HG03378 (cell line): ENCODE measurements around the gene SNN.

ENCODE experiments used
- ATAC-seq: cut with Tn5 transposase; IDR thresholded peaks from one replicate; pipeline ENCODE4 v1.9.1; 2021; ENCODE audit warnings: mild to moderate bottlenecking, moderate library complexity; ENCODE audit not compliant: unreplicated experiment

SNN gene

DNA sequence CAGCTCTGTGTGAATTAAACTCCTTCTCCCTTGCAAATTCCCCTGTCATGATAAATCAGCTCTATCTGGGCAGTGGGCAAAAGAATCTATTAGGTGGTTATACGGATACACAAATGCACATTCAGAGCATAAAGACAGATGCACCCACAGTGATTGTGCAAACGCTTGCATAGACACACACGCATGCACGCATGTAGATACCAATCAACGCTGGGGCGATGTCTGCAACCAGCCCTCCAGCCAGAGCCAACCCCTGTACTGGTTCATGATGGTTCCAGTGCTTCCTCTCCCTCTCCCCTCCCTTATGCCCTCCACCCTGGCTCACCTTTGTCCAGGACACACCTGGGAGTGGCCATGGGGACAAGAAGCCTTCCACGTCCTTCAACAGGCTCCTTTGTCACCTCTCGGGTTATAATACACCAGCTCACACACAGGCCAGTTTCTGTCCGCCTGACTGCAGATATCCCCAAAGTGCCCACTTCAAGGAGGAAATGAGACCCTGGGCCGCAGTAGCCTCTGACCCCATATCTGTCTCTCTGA, 33.1 kb upstream of the SNN start:
- no peak for ATAC-seq

DNA sequence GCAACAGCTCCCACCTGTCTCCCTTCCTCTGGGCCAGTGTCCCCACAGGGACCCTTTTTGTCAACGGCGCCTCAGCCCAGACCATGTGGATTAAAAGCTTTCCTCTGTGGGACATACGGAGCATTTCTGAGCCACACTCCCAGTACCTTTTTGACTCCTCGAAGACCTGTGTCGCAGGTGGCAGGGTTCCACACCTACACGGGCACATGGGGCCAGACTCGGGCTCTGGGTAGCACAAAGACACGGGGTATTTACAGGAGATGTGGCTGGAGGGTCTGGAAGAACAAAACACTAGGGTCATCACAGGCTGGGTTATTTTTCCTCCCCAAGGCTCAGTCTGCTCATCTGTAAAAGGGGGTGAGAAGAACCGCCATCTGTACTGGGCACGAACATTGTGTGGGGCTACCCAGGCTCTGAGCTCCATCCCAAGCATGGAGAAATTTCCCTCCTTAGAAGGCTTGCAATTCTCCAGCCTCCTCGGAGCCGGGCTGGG, 32.5 kb upstream of the SNN start:
- no peak for ATAC-seq

DNA sequence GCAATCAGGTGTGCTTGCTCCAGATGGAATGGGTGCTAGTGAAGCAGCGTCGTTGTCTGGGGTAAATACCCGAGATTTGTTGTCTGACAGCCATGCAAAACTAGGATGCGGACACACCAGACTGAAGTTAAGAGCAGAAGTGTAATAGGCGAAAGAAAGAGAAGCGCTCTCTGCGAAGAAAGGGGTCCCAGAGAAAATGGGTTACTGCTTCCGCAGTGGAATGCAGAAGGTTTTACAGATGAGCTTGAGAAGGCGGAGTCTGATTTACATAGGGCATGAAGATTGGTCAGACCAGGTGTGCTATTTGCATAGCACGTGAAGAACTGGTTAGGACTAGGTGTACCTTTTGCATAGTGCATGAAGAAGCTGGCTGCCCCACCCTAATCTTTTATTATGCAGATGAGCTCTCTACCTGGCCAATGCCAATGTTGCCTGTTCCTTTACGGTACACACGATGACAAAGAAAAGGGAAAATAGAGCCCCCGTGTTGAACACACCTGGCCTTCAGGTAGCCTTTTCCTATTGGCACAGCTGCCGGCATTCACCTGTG, 32.0 kb upstream of the SNN start:
- ATAC-seq, result no peak

DNA sequence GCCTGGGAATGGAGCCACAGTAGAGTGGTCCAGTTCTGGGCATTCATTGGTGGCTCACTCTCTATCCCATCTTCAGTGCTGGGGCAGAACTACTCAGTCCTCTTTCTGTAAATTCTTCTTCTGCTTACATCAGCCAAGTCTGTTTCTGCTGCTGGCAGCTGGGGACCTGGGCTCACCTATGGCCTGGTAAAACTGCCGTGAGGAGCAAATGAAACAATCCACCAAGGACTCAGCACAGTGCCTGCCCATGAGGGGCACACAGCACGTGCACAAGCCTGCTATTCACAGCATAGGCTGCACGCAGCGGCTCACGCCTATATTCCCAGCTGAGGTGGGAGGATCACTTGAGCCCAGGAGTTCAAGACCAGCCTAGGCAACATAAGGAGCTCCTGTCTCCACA, 30.9 kb upstream of the SNN start:
- no peak for ATAC-seq

DNA sequence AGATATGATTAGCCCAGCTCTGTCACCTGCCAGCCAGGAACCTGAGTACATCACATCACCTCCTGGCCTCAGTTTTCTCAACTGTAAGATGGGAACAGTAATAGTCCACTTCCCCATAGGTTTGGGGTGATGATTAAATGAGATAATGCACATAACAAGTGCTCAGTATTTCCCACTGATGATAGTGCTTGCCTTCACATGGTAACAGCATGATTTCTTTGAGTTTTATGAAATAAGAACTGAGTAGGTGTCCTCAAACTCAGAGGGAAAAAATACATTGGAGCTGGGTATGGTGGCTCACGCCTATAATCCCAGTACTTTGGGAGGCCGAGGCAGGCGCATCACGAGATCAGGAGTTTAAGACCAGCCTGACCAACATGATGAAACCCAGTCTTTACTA, 30.1 kb upstream of the SNN start:
- no peak for ATAC-seq

DNA sequence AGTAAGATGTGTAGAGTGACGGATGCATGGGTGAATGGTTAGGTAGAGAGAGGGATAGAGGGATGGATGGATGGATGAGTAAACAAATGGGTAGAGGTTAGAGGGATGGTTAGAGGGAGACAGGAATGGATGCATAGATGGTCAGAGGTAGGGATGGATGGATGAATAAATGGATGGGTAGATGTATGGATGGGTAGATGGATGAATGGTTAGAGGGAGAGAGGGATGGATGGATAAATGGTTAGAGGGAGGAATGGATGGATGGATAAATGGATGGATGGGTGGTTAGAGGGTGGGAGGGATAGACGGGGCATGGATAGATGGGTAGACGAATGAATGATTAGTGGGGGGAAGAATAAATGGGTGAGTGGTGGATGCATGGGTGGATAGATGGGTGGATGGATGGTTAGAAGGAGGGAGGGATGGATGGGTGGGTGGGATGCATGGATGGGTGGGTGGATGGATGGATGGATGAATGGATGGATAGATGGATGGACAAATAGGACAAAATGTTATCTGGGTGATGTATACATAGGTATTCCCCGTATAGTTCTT, 29.2 kb upstream of the SNN start:
- no peak for ATAC-seq

DNA sequence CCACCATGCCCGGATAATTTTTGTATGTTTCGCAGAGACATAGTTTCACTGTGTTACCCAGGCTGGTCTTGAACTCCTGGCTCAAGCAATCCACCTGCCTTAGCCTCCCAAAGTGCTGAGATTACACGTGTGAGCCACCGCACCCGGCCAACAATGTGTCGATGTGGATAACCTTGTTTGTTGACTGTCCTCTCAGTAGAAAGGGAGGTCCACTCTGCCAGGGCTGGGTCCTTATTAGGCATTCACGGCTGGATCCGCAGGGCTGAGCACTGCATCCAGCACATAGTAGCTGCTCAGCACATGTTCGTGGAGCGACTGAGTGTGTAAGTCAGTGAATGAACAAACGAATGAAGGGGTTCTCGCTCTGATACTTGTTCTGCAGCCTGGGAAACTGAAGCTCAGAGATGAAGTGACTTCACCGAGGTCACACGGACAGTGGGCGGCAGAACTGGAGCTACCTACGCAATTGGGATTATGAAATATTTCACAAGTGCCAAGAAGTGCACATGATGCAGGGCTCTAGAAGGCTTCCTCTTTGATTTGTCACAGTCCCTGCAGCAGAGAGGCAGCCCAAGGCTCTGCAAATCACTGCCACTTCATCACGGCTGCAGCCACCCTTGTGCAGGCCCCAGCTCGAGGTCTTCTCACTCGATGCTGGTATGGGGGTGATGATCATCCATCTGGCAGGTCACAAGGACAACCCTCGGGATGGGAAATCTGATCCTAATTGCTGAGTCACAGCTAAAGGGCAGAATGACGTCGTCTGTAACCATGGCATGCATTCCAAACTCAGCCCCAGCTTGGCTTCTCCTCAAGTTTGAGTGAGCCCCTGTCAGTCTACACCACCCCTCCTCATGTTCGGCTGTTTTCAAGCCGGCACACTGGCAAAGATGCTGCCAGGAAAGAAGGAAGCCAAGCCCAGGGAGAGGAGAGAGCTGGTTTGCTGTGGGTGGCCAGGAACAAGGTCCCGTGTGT, 28.0 kb upstream of the SNN start:
- ATAC-seq, result no peak

DNA sequence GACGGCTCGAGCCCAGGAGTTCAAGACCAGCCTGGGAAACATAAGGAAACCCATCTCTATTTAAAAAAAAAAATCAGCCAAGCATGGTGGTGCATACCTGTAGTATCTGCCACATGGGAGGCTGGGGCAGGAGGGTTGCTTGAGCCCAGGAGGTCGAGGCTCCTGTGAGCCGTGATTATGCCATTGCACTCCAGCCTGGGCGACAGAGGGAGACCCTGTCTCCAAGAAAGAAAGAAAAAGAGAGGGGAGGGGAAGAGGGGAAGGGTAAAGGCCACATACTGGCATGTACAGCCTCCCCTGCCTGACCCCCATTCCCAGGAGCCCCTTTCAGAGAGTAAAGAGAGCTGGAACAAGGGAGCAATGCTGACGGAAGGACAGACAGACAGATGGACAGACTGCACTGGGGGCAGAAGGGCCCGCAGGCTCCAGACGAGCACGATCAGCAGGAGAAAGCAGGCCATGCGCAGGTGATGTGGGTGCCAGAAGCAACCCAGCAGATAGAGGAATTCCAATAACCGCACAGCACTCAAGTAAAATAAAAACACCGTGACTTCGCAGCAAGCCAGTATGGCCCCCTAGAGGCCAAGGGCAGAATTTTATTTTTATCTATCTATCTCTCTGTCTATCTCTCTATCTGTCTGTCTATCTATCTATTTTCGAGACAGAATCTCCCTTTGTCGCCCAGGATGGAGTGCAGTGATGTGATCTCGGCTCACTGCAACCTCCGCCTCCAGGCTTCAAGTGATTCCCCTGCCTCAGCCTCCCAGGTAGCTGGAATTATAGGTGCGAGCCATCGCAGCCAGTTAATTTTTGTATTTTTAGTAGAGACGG, 27.1 kb upstream of the SNN start:
- no peak for ATAC-seq

DNA sequence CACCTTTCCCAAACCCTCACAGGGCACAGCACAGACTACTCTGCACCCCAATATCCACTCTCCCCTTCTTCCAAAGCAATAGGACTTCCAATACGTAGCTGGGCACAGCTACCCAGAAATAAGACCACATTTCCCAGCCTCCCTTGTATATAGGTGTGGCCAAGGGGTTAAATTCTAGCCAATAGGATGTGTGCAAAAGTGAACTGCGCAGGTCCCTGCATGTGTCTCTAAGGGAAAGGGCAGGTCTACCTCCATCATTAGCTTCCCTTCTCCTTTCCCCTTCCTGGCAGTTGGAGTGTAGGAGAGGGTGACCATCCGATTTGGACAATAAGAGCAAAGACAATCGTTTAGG, 25.5 kb upstream of the SNN start:
- ATAC-seq, result no peak

DNA sequence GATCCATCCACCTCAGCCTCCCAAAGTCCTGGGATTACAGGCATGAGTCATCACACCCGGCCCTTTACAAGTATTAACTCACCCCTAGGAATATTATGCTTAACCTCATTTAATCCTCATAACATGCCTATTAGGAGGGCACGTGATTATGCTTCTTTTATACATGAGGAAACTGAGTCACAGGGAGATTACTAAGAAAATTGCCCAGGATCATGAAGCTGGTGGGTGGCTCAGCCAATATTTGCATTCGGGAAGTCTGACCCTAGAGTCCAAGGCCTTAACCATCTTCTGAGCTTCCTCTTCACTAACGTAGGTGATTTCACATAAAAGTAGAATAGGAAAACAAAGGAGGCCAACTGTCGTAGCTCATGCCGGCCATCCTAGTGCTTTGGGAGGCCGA, 19.0 kb upstream of the SNN start:
- ATAC-seq, result no peak

DNA sequence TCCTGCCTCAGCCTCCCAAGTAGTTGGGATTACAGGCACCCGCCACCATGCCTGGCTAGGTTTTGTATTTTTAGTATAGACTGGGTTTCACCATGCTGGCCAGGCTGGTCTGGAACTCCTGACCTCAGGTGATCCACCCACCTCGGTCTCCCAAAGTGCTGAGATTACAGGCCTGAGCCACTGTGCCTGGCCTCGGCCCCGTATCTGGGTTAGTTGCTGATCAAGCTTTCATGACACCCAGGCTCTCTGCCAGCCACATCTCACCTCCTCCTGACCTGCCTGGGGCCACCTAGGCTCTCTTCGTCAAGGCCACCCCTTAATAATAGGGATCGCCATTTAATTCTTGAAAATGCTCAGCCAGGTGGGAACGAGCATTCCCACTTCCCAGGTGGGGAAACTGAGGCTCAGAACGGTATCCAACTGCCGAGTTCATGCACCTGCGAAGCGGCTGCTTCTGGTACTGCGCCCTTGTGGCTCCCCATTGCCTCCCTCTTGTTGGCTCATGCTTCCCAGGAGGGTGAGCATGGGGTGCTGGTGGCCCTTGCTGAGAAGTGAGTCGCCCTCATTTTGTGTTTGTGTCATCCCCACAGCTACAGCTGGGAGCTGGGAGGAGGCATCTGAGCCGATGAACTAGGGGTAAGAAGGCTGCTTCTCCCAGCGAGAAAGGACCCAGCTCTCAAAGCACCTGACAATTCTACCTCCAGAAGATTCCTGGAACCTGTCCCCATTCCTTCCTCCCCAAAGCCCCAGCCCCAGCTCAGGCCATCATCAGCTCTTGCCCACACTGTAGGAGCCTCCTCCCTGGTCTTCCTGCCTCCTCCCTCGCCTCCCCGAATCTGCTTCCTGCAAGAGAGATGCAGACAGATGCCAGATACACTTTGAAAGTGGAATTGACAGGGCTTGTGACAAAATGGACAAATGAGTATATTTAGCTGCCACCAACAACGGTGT, 17.3 kb upstream of the SNN start:
- no peak for ATAC-seq

DNA sequence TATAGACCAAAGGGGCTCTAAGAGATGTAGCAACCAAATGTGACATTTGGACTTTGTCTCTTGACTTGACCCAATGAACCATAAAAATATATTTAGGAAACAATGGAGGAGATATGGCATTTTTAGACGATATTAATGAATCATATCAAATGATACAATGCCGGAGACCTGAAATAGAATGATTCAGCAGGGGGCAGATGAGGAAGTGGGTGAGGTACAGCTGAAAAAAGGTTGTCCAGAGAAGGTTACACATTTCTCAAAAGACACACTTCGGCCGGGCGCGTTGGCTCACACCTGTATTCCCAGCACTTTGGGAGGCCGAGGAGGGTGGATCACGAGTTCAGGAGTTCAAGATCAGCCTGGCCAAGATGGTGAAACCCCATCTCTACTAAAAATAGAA, 16.5 kb upstream of the SNN start:
- ATAC-seq, result no peak

DNA sequence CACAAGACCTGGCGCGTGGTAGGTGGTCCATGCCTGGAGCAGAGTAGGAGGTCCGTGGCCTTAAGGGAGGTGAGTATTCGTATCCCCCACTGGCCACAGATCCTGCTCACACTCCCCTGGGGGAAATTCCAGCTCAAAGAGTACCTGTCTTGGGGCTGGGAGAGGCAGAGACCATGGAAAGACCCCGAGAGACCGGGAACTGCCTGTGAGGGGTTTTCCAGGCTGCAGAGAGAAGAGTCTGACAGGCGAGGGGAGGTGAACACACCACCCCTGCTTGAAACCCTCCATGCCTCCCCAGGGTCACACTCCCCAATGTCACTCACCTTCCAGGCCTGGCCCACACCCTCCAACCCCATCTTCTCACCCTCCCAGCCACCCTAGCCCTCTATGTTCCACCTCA, 12.6 kb upstream of the SNN start:
- ATAC-seq, result no peak

DNA sequence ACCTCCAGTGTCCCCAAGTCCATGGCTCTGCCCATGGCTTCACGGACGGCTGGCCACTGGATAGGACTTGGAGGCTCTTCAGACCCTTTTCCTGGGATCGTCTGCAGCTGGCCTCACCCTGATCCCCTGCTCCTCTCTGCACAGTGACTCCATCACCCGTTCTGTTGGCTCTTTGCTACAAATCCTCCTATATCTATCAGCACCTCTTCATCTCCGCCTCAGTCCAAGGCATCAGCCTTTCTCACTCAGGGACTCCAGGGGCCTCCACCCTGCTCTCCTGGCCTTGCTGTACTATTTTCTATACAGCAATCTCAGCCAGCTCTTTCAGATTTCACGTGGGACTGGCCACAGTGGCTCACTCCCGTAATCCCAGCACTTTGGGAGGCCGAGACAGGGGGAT, 10.7 kb upstream of the SNN start:
- no peak for ATAC-seq

DNA sequence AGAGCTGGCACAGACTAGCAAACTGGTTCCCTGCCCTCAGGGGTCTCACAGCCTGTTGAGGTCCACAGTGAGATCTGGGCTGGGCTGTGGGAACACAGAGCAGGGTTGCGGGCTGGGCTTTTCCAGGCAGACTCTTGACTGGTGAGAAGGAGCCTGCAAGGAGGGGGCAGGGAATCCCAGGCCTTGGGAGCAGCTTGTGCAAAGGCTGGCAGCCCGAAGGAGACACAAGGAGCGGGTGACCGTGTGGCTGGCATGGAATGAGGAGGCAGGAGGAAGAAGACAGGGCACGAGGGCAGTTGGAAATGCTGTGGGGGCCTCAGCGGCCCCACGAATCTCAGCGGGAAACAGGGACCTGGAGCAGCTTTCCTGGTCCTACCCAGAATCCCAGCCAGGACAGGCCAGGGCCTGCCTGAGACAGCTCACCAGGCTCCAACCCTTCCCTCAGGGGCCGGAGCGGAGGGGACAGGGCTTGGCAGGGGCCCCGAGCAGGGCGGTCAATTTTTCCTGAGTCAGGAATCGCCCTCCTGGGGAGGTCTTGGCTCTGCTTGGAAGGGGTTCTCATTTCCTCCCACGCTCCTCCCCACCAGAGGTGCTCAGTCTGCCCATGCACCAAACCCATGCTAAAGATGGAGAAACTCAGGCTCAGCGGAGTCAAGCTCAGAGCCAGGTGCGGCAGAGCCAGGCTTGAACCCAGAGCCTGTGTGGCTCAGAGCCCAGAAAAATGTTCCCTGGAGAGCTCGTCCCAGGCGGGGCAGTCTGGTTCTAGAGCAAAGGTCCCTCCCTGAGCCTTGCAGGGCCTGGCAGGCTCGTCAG, 9.2 kb upstream of the SNN start:
- no peak for ATAC-seq

DNA sequence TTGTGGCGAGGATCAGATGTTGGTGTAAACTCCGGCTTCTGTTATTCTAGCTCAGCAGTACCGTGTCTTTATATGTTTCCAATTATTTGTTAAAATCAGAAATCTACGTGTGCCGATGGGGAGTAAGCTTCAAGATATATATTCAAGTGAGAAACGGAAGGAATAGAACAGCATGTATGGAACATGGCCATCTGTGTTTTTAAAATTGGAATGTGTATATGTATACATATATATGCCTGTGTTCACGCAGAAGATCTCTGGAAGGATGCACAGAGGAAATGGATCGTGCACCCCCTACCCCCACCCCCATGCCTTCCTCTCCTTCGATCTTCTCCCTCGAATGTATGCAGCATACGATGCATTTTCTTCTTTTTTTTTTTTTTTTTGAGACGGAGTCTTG, 7.7 kb upstream of the SNN start:
- no peak for ATAC-seq

DNA sequence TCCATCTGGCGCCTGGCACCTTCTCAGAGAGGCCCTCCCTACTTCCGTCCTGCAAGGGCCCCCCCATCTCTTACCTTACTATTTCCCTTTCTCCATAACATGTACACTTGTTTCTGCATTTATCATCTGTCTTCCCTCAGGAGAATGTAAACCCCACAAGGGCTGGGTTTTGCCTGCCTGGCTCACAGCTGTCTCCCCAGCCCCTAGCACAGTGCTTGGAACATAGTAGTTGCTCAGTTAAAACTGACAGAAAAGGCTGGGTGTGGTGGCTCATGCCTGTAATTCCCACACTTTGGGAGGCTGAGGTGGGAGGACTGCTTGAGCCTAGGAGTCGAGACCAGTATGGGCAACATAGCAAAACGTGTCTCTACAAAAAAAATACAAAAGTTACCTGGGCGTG, 5.7 kb upstream of the SNN start:
- ATAC-seq, result no peak

DNA sequence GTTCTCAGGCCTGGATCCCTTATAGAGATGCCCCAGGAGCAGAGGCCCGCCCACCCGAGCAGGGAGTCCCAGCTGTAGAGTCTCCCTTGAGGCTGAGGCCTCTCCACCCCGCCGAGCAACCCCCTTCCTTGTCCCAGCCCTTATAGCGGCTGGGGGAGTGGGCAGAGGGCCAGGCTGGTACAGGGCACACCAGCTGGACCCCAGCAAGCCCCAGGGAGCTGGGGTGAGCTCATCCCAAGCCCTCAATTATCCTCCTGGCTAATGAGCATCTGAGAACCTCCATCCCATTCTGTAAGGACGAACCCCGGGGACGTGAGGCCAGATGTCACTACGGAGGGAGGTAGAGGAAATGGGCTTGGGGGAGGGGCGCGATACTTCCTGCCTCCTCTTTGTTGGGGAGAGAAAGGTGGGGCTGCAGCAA, 3.2 kb upstream of the SNN start:
- ATAC-seq, result no peak
